Measurements from ENCODE around the gene PPP1R16B.

GRCh38 chr20:38870733-38871559, 65.4 kb downstream of the PPP1R16B start:
- TF ChIP-seq, protein P1, sequence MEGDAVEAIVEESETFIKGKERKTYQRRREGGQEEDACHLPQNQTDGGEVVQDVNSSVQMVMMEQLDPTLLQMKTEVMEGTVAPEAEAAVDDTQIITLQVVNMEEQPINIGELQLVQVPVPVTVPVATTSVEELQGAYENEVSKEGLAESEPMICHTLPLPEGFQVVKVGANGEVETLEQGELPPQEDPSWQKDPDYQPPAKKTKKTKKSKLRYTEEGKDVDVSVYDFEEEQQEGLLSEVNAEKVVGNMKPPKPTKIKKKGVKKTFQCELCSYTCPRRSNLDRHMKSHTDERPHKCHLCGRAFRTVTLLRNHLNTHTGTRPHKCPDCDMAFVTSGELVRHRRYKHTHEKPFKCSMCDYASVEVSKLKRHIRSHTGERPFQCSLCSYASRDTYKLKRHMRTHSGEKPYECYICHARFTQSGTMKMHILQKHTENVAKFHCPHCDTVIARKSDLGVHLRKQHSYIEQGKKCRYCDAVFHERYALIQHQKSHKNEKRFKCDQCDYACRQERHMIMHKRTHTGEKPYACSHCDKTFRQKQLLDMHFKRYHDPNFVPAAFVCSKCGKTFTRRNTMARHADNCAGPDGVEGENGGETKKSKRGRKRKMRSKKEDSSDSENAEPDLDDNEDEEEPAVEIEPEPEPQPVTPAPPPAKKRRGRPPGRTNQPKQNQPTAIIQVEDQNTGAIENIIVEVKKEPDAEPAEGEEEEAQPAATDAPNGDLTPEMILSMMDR (IDR thresholded peaks at IDR 0.05): no peak
- TF ChIP-seq POLR2AphosphoS5 (IDR thresholded peaks at IDR 0.05; ENCODE audit: insufficient read depth in 1 of 2, low read depth in 1 of 2): peak in 1 of 2 donors; percentile 36

Data from vagina (tissue), 2 donors.